A549 (cell line): Measurements from ENCODE around the gene YKT6. TPM values are rescaled to one million over a fixed set of nuclear protein-coding genes. Genes with fewer than 3 reads are reported as not detected.

Experiments used
- ATAC-seq, 2 experiments: fragments of 200-7000 bp in 1 of 2; fragments of >200 bp in 1 of 2; cut with Nextera tagmentation in 1 of 2; cut with Tn5 transposase in 1 of 2; 3 replicates each; pipeline versions ENCODE4 v1.8.0 to v1.9.1; 2018 to 2020; ENCODE audit warnings: mild to moderate bottlenecking in 1 of 2, moderate library complexity in 1 of 2
- CTCF ChIA-PET: fragments of 300-600 bp; sonication (Branson Sonifier 250); formaldehyde crosslinking; extraction: SDS; loops from one replicate; lab custom pipeline; 2021; ENCODE audit warnings: antibody characterized with exemption, inconsistent platforms; lab: Yijun Ruan, JAX
- POLR2A ChIA-PET: fragments of 350-600 bp; formaldehyde crosslinking; extraction: SDS; loops from one replicate; lab custom pipeline; 2021; ENCODE audit warnings: antibody characterized with exemption, inconsistent platforms; lab: Yijun Ruan, JAX
- DNase-seq, 2 experiments: peaks; one replicate each; pipeline versions ENCODE4 v3.0.0 to v3.0.0-alpha.2; 2011 to 2016; ENCODE audit warnings: low read depth in 1 of 2, low spot score in 1 of 2
- FAIRE-seq: peaks from 2 replicates; lab custom pipeline; 2011; peaks lifted over from hg19 to GRCh38; lab: Jason Lieb, UNC
- H3K27ac ChIP-seq, 2 experiments: fragments of >200 bp; sonication (Bioruptor Twin); formaldehyde crosslinking; 3 replicates each; pipeline ENCODE4 v1.5.1; 2016 to 2017
- H3K4me1 ChIP-seq: fragments of >200 bp; sonication (Bioruptor Twin); formaldehyde crosslinking; 3 replicates; pipeline ENCODE4 v1.6.1; 2016
- H3K4me2 ChIP-seq: fragments of >200 bp; sonication (Bioruptor Twin); formaldehyde crosslinking; 3 replicates; pipeline ENCODE4 v1.6.1; 2016
- H3K4me3 ChIP-seq: fragments of >200 bp; sonication (Bioruptor Twin); formaldehyde crosslinking; 3 replicates; pipeline ENCODE4 v1.5.1; 2016
- H3K9me3 ChIP-seq: fragments of >200 bp; sonication (Bioruptor Twin); formaldehyde crosslinking; 3 replicates; pipeline ENCODE4 v1.6.1; 2016
- BHLHE40 ChIP-seq: IDR thresholded peaks from 2 replicates; pipeline ENCODE4 v1.6.1; 2012; ENCODE audit warnings: low read depth, low read length, inconsistent platforms
- CEBPB ChIP-seq, 2 experiments: fragments of >200 bp in 1 of 2; sonication (Bioruptor Twin) in 1 of 2; formaldehyde crosslinking in 1 of 2; IDR thresholded peaks; 2 replicates each; pipeline ENCODE4 v1.6.1; 2012 to 2016
- CHD2 ChIP-seq: fragments of 150-350 bp; IDR thresholded peaks from 2 replicates; pipeline ENCODE4 v1.6.1; 2014; ENCODE audit warnings: low read length; ENCODE audit not compliant: partially characterized antibody
- EHF ChIP-seq: fragments of 250-450 bp; sonication (Bioruptor Pico); IDR thresholded peaks from 2 replicates; pipeline ENCODE4 v1.5.0; 2020; ENCODE audit warnings: mild to moderate bottlenecking
- EHMT2 ChIP-seq: fragments of 200-600 bp; sonication (generic); IDR thresholded peaks from 2 replicates; pipeline ENCODE4 v1.6.1; 2016; ENCODE audit warnings: antibody characterized with exemption, low read depth, mild to moderate bottlenecking, moderate library complexity
- EP300 ChIP-seq, 2 experiments: fragments of >200 bp; sonication (Bioruptor Twin); formaldehyde crosslinking; IDR thresholded peaks; 2 replicates in 1 of 2; 3 replicates in 1 of 2; pipeline ENCODE4 v1.6.1; 2016 to 2017
- ESRRA ChIP-seq: fragments of 150-350 bp; IDR thresholded peaks from 2 replicates; pipeline ENCODE4 v1.6.1; 2014; ENCODE audit warnings: mild to moderate bottlenecking, low read length, borderline replicate concordance
- FOSL2 ChIP-seq, 2 experiments: fragments of 450-650 bp in 1 of 2; fragments of >200 bp in 1 of 2; sonication (Bioruptor Twin) in 1 of 2; formaldehyde crosslinking; IDR thresholded peaks; 2 replicates each; pipeline versions ENCODE4 v1.5.0 to v1.6.1; 2016 to 2020; ENCODE audit warnings: mild to moderate bottlenecking in 1 of 2, moderate library complexity in 1 of 2
- HOXA7 ChIP-seq: fragments of 250-450 bp; sonication (Bioruptor Pico); IDR thresholded peaks from 2 replicates; pipeline ENCODE4 v1.5.0; 2020; ENCODE audit warnings: mild to moderate bottlenecking, moderate library complexity
- MAFK ChIP-seq: fragments of 450-650 bp; IDR thresholded peaks from 2 replicates; pipeline ENCODE4 v1.6.1; 2014; ENCODE audit not compliant: partially characterized antibody
- MAZ ChIP-seq: fragments of 150-350 bp; IDR thresholded peaks from 2 replicates; pipeline ENCODE4 v1.6.1; 2014; ENCODE audit warnings: antibody characterized with exemption, low read depth, low read length, borderline replicate concordance
- NFE2L2 ChIP-seq: fragments of 150-350 bp; conservative IDR thresholded peaks from 2 replicates; pipeline ENCODE4 v1.6.1; 2014; ENCODE audit warnings: low read length
- NR3C1 ChIP-seq: fragments of >200 bp; sonication (Bioruptor Twin); formaldehyde crosslinking; IDR thresholded peaks from 3 replicates; pipeline ENCODE4 v1.6.1; 2017
- PHF8 ChIP-seq: fragments of 200-600 bp; sonication (generic); IDR thresholded peaks from 2 replicates; pipeline ENCODE4 v1.6.1; 2016; ENCODE audit warnings: low read depth, mild to moderate bottlenecking, antibody characterized with exemption, moderate library complexity, borderline replicate concordance
- RAD21 ChIP-seq, 2 experiments: fragments of >200 bp in 1 of 2; sonication (Bioruptor Twin) in 1 of 2; formaldehyde crosslinking in 1 of 2; IDR thresholded peaks in 1 of 2; conservative IDR thresholded peaks in 1 of 2; 2 replicates in 1 of 2; 3 replicates in 1 of 2; pipeline ENCODE4 v1.6.1; 2012 to 2018; ENCODE audit warnings: inconsistent platforms in 1 of 2
- RNF2 ChIP-seq: fragments of 200-600 bp; sonication (generic); IDR thresholded peaks from 2 replicates; pipeline ENCODE4 v1.6.1; 2016; ENCODE audit warnings: low read depth, mild to moderate bottlenecking, antibody characterized with exemption, moderate library complexity, borderline replicate concordance
- SREBF2 ChIP-seq: fragments of 450-650 bp; IDR thresholded peaks from 2 replicates; pipeline ENCODE4 v1.6.1; 2014; ENCODE audit warnings: mild to moderate bottlenecking, moderate library complexity
- TFCP2L1 ChIP-seq: fragments of 250-450 bp; sonication (Bioruptor Pico); IDR thresholded peaks from 2 replicates; pipeline ENCODE4 v1.5.0; 2021; ENCODE audit warnings: mild to moderate bottlenecking
- USF2 ChIP-seq: fragments of 450-650 bp; IDR thresholded peaks from 2 replicates; pipeline ENCODE4 v1.6.1; 2014; ENCODE audit warnings: antibody characterized with exemption
- ZC3H11A ChIP-seq: fragments of 450-650 bp; IDR thresholded peaks from 2 replicates; pipeline ENCODE4 v1.6.1; 2014; ENCODE audit warnings: antibody characterized with exemption, mild to moderate bottlenecking
- ZFP36 ChIP-seq: fragments of 450-650 bp; IDR thresholded peaks from 2 replicates; pipeline ENCODE4 v1.6.1; 2014; ENCODE audit warnings: borderline replicate concordance; ENCODE audit not compliant: partially characterized antibody
- ZNF302 ChIP-seq: fragments of 250-450 bp; sonication (Bioruptor Pico); IDR thresholded peaks from 2 replicates; pipeline ENCODE4 v1.9.0; 2021; ENCODE audit warnings: inconsistent platforms, mild to moderate bottlenecking, moderate library complexity
- ZSCAN20 ChIP-seq: fragments of 250-450 bp; sonication (Bioruptor Pico); IDR thresholded peaks from 2 replicates; pipeline ENCODE4 v1.8.0; 2022; ENCODE audit warnings: mild to moderate bottlenecking, moderate library complexity
- WGBS: methylation state at CpG from one replicate; pipeline ENCODE4 v1.1.6; 2017; ENCODE audit errors: missing lambda C conversion rate; 5-methylcytosine and 5-hydroxymethylcytosine counted together
- polyA plus RNA-seq, 4 experiments: library from polyadenylated mRNA; depleted of rRNA in 3 of 4; stranded (reverse); fragments of >200 nt; fragmentation: RNase III in 1 of 4; extraction: RNeasy Plus Mini Kit Qiagen cat#74134 plus additional on column Dnase treatment in 1 of 4; gene quantifications; 2 replicates in 3 of 4; 3 replicates in 1 of 4; pipeline ENCODE4 v1.2.3, GENCODE V29; 2011 to 2017

The YKT6 gene
- polyA plus RNA-seq, 2 of the 4 experiments (the other 2 are of a cell fraction) = 113 to 130 TPM

GRCh38 chr7:44213877-44214388, 13.2 kb downstream of the YKT6 start:
- no peaks in the 10 kb centered on the region for H3K9me3 ChIP-seq
- DNase-seq = no peak
- 85% methylated on average over 9 of the region's 9 CpGs for WGBS
- CTCF ChIA-PET = interaction anchor here (1.0 to 1.6 kb wide), 9 partner anchors 8 to 922 kb away, joined by 3 to 7 read pairs (median 4); no protein-coding TSS in a partner anchor
- H3K4me3 ChIP-seq = no peak overlapping the region
- no peaks in the 10 kb centered on the region for H3K4me1 ChIP-seq
- peak; percentile 2 to 3; a peak in 2 of 6 replicates for ATAC-seq
- TF ChIP-seq ESRRA (no peak), USF2 (no peak), CEBPB (IDR thresholded peaks at IDR 0.05) (no peak), CHD2 (no peak), MAFK (no peak), ZC3H11A (no peak), RAD21 (conservative IDR thresholded peaks at IDR 0.05 in 1 of 2, IDR thresholded peaks at IDR 0.05 in 1 of 2) (no peak), ZFP36 (no peak), FOSL2 (IDR thresholded peaks at IDR 0.05) (no peak), FOSL2 (CRISPR knock-in tag; IDR thresholded peaks at IDR 0.05) (no peak), TFCP2L1 (CRISPR knock-in tag) (no peak)
- TF ChIP-seq, all 56 proteins: peak for 0
- Histone ChIP-seq H3K27ac (no peak overlapping the region), H3K4me2 (no peak overlapping the region)
- POLR2A ChIA-PET = no interaction called here
- no peak for FAIRE-seq

DNA sequence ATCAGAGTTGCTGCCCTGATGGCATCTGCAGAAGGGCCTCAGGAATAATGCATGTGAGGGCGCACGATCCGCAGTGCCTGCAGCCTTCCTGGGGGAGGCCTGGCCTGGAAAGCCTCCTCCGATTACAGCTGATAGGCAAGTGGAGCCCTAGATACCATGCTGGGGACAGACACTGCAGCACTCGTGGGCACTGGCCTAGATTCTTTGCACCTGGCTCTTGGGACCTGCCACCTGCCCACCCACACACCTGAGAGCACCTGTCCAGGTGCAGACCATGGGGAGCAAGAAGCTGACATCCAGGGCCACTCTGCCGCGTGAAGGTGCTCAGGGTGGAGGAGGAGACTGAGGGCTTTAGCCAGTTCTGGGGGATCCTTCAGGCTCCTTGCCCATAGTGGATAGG, 14.8 kb downstream of the YKT6 start:
- no peaks in the 10 kb centered on the region for H3K9me3 ChIP-seq
- no peak for ATAC-seq
- CTCF ChIA-PET = interaction anchor here (0.9 to 2.4 kb wide), 3 partner anchors 25 to 921 kb away, joined by 3 to 10 read pairs (median 3); no protein-coding TSS in a partner anchor
- no peak overlapping the region for H3K27ac ChIP-seq
- no peak for TF ChIP-seq RNF2
- no peak for TF ChIP-seq ESRRA
- TF ChIP-seq SREBF2 = no peak
- TF ChIP-seq CEBPB (IDR thresholded peaks at IDR 0.05) = no peak
- TF ChIP-seq ZNF302 (CRISPR knock-in tag) = no peak
- no peak for TF ChIP-seq HOXA7 (CRISPR knock-in tag)
- TF ChIP-seq NR3C1 = no peak
- TF ChIP-seq EHMT2 = no peak
- no peak for TF ChIP-seq EHF (CRISPR knock-in tag)
- TF ChIP-seq EP300 (IDR thresholded peaks at IDR 0.05) = no peak
- TF ChIP-seq USF2 = no peak
- TF ChIP-seq BHLHE40 = no peak
- TF ChIP-seq FOSL2 (IDR thresholded peaks at IDR 0.05) = no peak
- TF ChIP-seq FOSL2 (CRISPR knock-in tag; IDR thresholded peaks at IDR 0.05) = no peak
- TF ChIP-seq NFE2L2 = no peak
- TF ChIP-seq, all 56 proteins: peak for 0
- FAIRE-seq (no peak), DNase-seq (no peak)
- H3K4me3 ChIP-seq = no peak overlapping the region
- WGBS = 93% methylated on average over 3 of the region's 7 CpGs
- POLR2A ChIA-PET = no interaction called here
- H3K4me1 ChIP-seq = no peaks in the 10 kb centered on the region
- no peak overlapping the region for H3K4me2 ChIP-seq

DNA sequence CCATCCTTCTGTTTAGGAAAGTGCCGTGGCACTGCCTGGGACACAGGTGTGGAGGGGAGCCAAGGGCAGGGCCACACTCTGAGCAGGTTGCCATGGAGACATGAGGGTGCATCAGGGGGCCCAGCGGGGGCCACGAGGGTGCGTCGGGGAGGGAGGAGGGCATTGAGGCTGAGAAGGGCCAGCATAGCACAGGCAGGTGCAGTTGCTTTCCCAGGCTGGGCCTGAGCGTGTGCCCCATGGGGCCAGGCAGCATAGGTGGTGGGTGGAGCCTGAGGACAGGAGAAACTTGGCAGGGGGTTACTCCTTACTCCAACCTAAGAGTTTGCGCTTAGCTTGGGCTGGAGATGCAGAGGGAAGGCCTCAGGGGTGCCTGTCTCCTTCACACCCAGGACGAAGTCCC, 15.2 kb downstream of the YKT6 start:
- ATAC-seq (peak in 1 of 2 experiments; percentile 7; a peak in 2 of 6 replicates), FAIRE-seq (no peak), DNase-seq (no peak)
- no peak for TF ChIP-seq PHF8
- no peak for TF ChIP-seq SREBF2
- TF ChIP-seq RNF2 = no peak
- TF ChIP-seq MAZ = no peak
- no peak for TF ChIP-seq MAFK
- TF ChIP-seq ZSCAN20 (CRISPR knock-in tag) = no peak
- TF ChIP-seq EHMT2 = no peak
- no peak for TF ChIP-seq CEBPB (IDR thresholded peaks at IDR 0.05)
- TF ChIP-seq ESRRA = no peak
- WGBS = 85% methylated on average over 8 of the region's 8 CpGs
- Histone ChIP-seq H3K4me2 (no peak overlapping the region), H3K4me1 (no peaks in the 10 kb centered on the region), H3K27ac (no peak overlapping the region), H3K4me3 (no peak overlapping the region), H3K9me3 (no peaks in the 10 kb centered on the region)
- CTCF ChIA-PET = interaction anchor here (0.9 to 2.4 kb wide), 3 partner anchors 25 to 920 kb away, joined by 3 to 10 read pairs (median 3); no protein-coding TSS in a partner anchor
- POLR2A ChIA-PET = no interaction called here
